ENCODE measurements around the gene CUTA.

Gene CUTA

DNA sequence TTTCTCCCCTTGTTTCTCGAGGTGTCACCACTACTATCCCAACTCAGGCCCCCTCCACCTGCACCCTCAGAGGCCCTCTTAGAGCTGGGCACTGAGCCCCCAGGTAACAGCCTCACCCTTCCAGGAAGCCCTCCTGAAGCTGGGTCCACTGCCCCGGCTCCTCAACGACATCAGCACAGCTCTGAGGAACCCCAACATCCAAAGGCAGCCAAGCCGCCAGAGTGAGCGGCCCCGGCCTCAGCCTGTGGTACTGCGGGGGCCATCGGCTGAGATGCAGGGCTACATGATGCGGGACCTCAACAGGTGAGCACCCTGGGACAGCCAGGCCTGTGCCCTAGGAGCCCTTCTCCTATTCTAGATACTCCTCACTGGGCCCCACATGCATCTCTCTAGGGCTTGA, 23.6 kb upstream of the CUTA start:
- H3K4me2 ChIP-seq (ENCODE audit: insufficient read depth, low read length) = no peak overlapping the region
- no peaks in the 10 kb centered on the region for H3K79me2 ChIP-seq (ENCODE audit: insufficient read depth, low read length)
- H3K4me1 ChIP-seq (ENCODE audit: insufficient read depth, low read length) = no peaks in the 10 kb centered on the region
- no peak overlapping the region for H3K9ac ChIP-seq (ENCODE audit: low read depth, low read length)
- peaks cover 7% of the 10 kb centered on the region; the same call in 1 of the 2 replicates for H4K20me1 ChIP-seq (ENCODE audit: insufficient read depth, low read length)
- no peaks in the 10 kb centered on the region for H3K27me3 ChIP-seq (ENCODE audit: insufficient read depth, low read length, poor library complexity)
- H2AFZ ChIP-seq (ENCODE audit: low read depth, low read length) = no peak overlapping the region
- H3K36me3 ChIP-seq (ENCODE audit: insufficient read depth, low read length) = peaks cover 78% of the 10 kb centered on the region
- H3K27ac ChIP-seq (ENCODE audit: low read length) = no peak overlapping the region
- H3K9me3 ChIP-seq (ENCODE audit: insufficient read depth, low read length, severe bottlenecking) = no peaks in the 10 kb centered on the region
- TF ChIP-seq, protein P1, sequence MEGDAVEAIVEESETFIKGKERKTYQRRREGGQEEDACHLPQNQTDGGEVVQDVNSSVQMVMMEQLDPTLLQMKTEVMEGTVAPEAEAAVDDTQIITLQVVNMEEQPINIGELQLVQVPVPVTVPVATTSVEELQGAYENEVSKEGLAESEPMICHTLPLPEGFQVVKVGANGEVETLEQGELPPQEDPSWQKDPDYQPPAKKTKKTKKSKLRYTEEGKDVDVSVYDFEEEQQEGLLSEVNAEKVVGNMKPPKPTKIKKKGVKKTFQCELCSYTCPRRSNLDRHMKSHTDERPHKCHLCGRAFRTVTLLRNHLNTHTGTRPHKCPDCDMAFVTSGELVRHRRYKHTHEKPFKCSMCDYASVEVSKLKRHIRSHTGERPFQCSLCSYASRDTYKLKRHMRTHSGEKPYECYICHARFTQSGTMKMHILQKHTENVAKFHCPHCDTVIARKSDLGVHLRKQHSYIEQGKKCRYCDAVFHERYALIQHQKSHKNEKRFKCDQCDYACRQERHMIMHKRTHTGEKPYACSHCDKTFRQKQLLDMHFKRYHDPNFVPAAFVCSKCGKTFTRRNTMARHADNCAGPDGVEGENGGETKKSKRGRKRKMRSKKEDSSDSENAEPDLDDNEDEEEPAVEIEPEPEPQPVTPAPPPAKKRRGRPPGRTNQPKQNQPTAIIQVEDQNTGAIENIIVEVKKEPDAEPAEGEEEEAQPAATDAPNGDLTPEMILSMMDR (IDR thresholded peaks at IDR 0.05; ENCODE audit: borderline replicate concordance, extremely low read depth, low read length, poor library complexity, severe bottlenecking) = no peak
- no peak for TF ChIP-seq EZH2 (IDR thresholded peaks at IDR 0.05; ENCODE audit: borderline replicate concordance, low read depth, low read length, severe bottlenecking)
- no peak for ATAC-seq (ENCODE audit: insufficient read depth, low read depth)
- no peak overlapping the region for H3K4me3 ChIP-seq (ENCODE audit: low read depth in 1 of 2, low read length in 2 of 2)
- no peak for DNase-seq

DNA sequence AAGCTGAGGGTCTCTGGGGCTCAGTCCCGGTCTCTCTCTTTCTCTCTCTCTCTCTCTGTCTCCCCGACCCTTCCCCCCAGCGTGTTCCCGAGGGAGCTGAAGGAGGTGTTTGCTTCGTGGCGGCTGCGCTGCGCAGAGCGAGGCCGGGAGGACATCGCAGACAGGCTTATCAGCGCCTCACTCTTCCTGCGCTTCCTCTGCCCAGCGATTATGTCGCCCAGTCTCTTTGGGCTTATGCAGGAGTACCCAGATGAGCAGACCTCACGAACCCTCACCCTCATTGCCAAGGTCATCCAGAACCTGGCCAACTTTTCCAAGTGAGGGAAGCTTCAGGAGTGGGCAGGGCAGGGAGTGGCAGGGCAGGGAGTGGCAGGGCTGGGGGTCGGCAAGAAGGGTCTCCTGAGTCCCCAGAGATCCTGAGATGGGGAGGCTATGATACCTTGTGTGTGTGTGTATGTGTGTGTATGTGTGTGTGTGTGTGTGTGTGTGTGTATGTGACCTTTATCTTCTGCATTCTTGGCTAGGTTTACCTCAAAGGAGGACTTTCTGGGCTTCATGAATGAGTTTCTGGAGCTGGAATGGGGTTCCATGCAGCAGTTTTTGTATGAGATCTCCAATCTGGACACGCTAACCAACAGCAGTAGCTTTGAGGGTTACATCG, 22.9 kb upstream of the CUTA start:
- H3K27ac ChIP-seq (ENCODE audit: low read length) = no peak overlapping the region
- no peaks in the 10 kb centered on the region for H3K4me1 ChIP-seq (ENCODE audit: insufficient read depth, low read length)
- no peaks in the 10 kb centered on the region for H3K27me3 ChIP-seq (ENCODE audit: insufficient read depth, low read length, poor library complexity)
- H4K20me1 ChIP-seq (ENCODE audit: insufficient read depth, low read length) = peaks cover 7% of the 10 kb centered on the region; the same call in 1 of the 2 replicates
- H3K9me3 ChIP-seq (ENCODE audit: insufficient read depth, low read length, severe bottlenecking) = no peaks in the 10 kb centered on the region
- DNase-seq = no peak
- TF ChIP-seq, protein P1 (IDR thresholded peaks at IDR 0.05; ENCODE audit: borderline replicate concordance, extremely low read depth, low read length, poor library complexity, severe bottlenecking) = no peak
- TF ChIP-seq EZH2 (IDR thresholded peaks at IDR 0.05; ENCODE audit: borderline replicate concordance, low read depth, low read length, severe bottlenecking) = no peak
- no peaks in the 10 kb centered on the region for H3K79me2 ChIP-seq (ENCODE audit: insufficient read depth, low read length)
- H3K4me3 ChIP-seq (ENCODE audit: low read depth in 1 of 2, low read length in 2 of 2) = no peak overlapping the region
- H3K4me2 ChIP-seq (ENCODE audit: insufficient read depth, low read length) = no peak overlapping the region
- no peak overlapping the region for H3K9ac ChIP-seq (ENCODE audit: low read depth, low read length)
- peaks cover 78% of the 10 kb centered on the region for H3K36me3 ChIP-seq (ENCODE audit: insufficient read depth, low read length)
- no peak for ATAC-seq (ENCODE audit: insufficient read depth, low read depth)
- no peak overlapping the region for H2AFZ ChIP-seq (ENCODE audit: low read depth, low read length)

DNA sequence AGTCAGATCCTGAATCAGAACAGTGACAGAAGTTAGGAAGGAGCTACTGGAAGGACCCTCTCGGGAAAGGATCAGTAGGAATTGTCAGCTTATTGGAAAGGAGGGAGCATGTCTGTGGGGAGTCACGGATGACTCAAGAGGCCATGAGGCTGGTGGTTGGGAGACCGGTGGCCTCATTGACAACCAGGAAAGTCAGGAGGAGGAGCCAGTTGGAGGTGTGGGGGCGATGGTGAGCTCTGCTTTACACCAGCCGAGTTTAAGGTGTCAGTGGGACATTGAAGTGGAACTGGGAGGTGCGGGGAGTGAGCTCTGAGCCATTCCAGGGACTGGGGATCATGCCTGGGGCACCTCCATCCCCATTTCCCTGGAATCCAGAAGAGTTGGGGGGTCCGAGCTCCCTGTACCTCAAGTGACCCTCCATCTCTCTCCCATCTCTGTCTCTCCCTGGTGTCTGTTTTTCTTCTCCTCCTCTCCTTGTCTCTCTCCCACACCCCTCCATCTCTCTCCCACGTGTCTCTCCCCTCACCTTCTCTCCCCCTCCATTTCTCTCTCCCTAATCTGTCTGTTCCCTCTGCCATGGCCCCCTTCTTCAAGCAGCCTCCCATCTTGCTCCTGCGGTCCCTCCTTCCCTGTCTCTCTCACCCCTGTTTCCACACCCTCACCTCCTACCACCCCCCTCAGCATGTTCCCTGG, 22.2 kb upstream of the CUTA start:
- H3K27ac ChIP-seq (ENCODE audit: low read length) = no peak overlapping the region
- no peak for ATAC-seq (ENCODE audit: insufficient read depth, low read depth)
- no peak overlapping the region for H3K9ac ChIP-seq (ENCODE audit: low read depth, low read length)
- H3K4me1 ChIP-seq (ENCODE audit: insufficient read depth, low read length) = no peaks in the 10 kb centered on the region
- H3K4me2 ChIP-seq (ENCODE audit: insufficient read depth, low read length) = no peak overlapping the region
- H4K20me1 ChIP-seq (ENCODE audit: insufficient read depth, low read length) = peaks cover 7% of the 10 kb centered on the region; the same call in 1 of the 2 replicates
- H2AFZ ChIP-seq (ENCODE audit: low read depth, low read length) = no peak overlapping the region
- H3K4me3 ChIP-seq (ENCODE audit: low read depth in 1 of 2, low read length in 2 of 2) = no peak overlapping the region
- no peak for TF ChIP-seq EZH2 (IDR thresholded peaks at IDR 0.05; ENCODE audit: borderline replicate concordance, low read depth, low read length, severe bottlenecking)
- TF ChIP-seq, protein P1 (IDR thresholded peaks at IDR 0.05; ENCODE audit: borderline replicate concordance, extremely low read depth, low read length, poor library complexity, severe bottlenecking) = no peak
- peaks cover 82% of the 10 kb centered on the region for H3K36me3 ChIP-seq (ENCODE audit: insufficient read depth, low read length)
- no peaks in the 10 kb centered on the region for H3K27me3 ChIP-seq (ENCODE audit: insufficient read depth, low read length, poor library complexity)
- no peaks in the 10 kb centered on the region for H3K79me2 ChIP-seq (ENCODE audit: insufficient read depth, low read length)
- H3K9me3 ChIP-seq (ENCODE audit: insufficient read depth, low read length, severe bottlenecking) = no peaks in the 10 kb centered on the region
- DNase-seq = no peak

Measured in DND-41 (cell line).